Esophagus squamous epithelium (tissue), 5 donors: ENCODE data around the gene WDR33. TPM values are rescaled to one million over a fixed set of nuclear protein-coding genes. Genes with fewer than 3 reads are reported as not detected.
"Not testable (repeated sequence)": the region's sequence is repeated elsewhere in the genome, so short reads cannot be mapped to it uniquely, and the experiment has no call there.

Experiments used
- DNase-seq: peaks from one replicate; lab custom pipeline; 2025; lab: John Stamatoyannopoulos, UW
- H3K27ac ChIP-seq, 4 donors: fragments of 200-600 bp; sonication (generic); one replicate each; pipeline ENCODE4 v1.5.1; 2016 to 2019; ENCODE audit warnings: mild to moderate bottlenecking in 1 of 4
- H3K27me3 ChIP-seq, 4 donors: fragments of 200-600 bp; sonication (generic); 1 replicate in 3 of 4; 2 replicates in 1 of 4; pipeline versions ENCODE4 v1.5.1 to v1.6.0; 2017 to 2021; ENCODE audit warnings: antibody characterized with exemption in 1 of 4
- H3K36me3 ChIP-seq, 3 donors: fragments of 200-600 bp; sonication (generic); one replicate each; pipeline ENCODE4 v1.5.1; 2016 to 2019
- H3K4me1 ChIP-seq, 3 donors: fragments of 200-600 bp; sonication (generic); one replicate each; pipeline ENCODE4 v1.5.1; 2017 to 2019
- H3K4me3 ChIP-seq, 4 donors: fragments of 200-600 bp; sonication (generic); 1 replicate in 3 of 4; 2 replicates in 1 of 4; pipeline ENCODE4 v1.5.1; 2016 to 2019; ENCODE audit warnings: mild to moderate bottlenecking in 2 of 4, moderate library complexity in 1 of 4
- H3K9me3 ChIP-seq, 3 donors: fragments of 200-600 bp; sonication (generic); one replicate each; pipeline ENCODE4 v1.5.1; 2016 to 2019
- CTCF ChIP-seq, 6 experiments: fragments of 450-650 bp in 4 of 6; fragments of 200-600 bp in 2 of 6; sonication (generic) in 2 of 6; IDR thresholded peaks; one replicate each; pipeline ENCODE4 v1.5.1; 2016 to 2019; ENCODE audit warnings: antibody characterized with exemption in 6 of 6, mild to moderate bottlenecking in 4 of 6, moderate library complexity in 4 of 6
- POLR2A ChIP-seq, 4 donors: fragments of 450-650 bp; IDR thresholded peaks; one replicate each; pipeline ENCODE4 v1.6.1; 2017; ENCODE audit warnings: antibody characterized with exemption in 4 of 4, mild to moderate bottlenecking in 4 of 4, moderate library complexity in 3 of 4
- WGBS, 2 donors: methylation state at CpG; one replicate each; pipeline ENCODE4 v1.1.5; 2018; 5-methylcytosine and 5-hydroxymethylcytosine counted together
- intact Hi-C: fragments of 100-400 bp; cut with DNase I; formaldehyde crosslinking; loops from one replicate; pipeline ENCODE4 v1.15.0; 2022
- total RNA-seq, 4 donors: library from RNA; depleted of rRNA; stranded (reverse); fragments of >200 nt; gene quantifications; one replicate each; pipeline ENCODE4 v1.1.0, GENCODE V29; 2016
- donor health status: DM: yes; HTN: yes; CAD: no.

WDR33 gene
- total RNA-seq, 4 donors from 2014 or later: 15.6 to 41.8 (median 26.0) TPM

- intact Hi-C loops: no loop called here
- no peaks in the 10 kb centered on the region for H3K27me3 ChIP-seq
- no peak overlapping the region for H3K4me3 ChIP-seq
- H3K4me1 ChIP-seq: no peaks in the 10 kb centered on the region
- H3K9me3 ChIP-seq: no peaks in the 10 kb centered on the region
- TF ChIP-seq POLR2A (IDR thresholded peaks at IDR 0.05): no peak
- no peak for TF ChIP-seq CTCF (IDR thresholded peaks at IDR 0.05)
- peaks cover 0 to 32% (median 0%) of the 10 kb centered on the region in 3 donors for H3K36me3 ChIP-seq
- H3K27ac ChIP-seq: no peak overlapping the region
- DNase-seq: no peak
Observed at GRCh38 chr2:127753374-127753773, 57.6 kb downstream of the WDR33 start.

GRCh38 chr2:127749537-127749936, 61.4 kb downstream of the WDR33 start:
- intact Hi-C loops, H3K27me3 ChIP-seq, H3K9me3 ChIP-seq, DNase-seq, H3K4me1 ChIP-seq, H3K27ac ChIP-seq, H3K4me3 ChIP-seq: not testable (repeated sequence)
- WGBS, 2 donors: 68 to 85% methylated on average over 4 to 5 of the region's 5 CpGs
- H3K36me3 ChIP-seq: peaks cover 0 to 42% (median 0%) of the 10 kb centered on the region in 3 donors

GRCh38 chr2:127747621-127748020, 63.4 kb downstream of the WDR33 start:
- intact Hi-C loops: no loop called here
- H3K36me3 ChIP-seq: peaks cover 0 to 51% (median 0%) of the 10 kb centered on the region in 3 donors
- no peaks in the 10 kb centered on the region for H3K27me3 ChIP-seq
- no peaks in the 10 kb centered on the region for H3K9me3 ChIP-seq
- TF ChIP-seq CTCF (IDR thresholded peaks at IDR 0.05) (no peak), POLR2A (IDR thresholded peaks at IDR 0.05) (no peak)
- 85 to 98% methylated on average over 4 to 5 of the region's 5 CpGs for WGBS, 2 donors
- no peaks in the 10 kb centered on the region for H3K4me1 ChIP-seq
- no peak overlapping the region for H3K4me3 ChIP-seq
- no peak overlapping the region for H3K27ac ChIP-seq
- no peak for DNase-seq

GRCh38 chr2:127743477-127744026, 67.4 kb downstream of the WDR33 start:
- DNase-seq: no peak
- 74 to 76% methylated on average over 3 of the region's 3 CpGs for WGBS, 2 donors
- Histone ChIP-seq H3K36me3 (peaks cover 0 to 47% (median 0%) of the 10 kb centered on the region in 3 donors), H3K9me3 (no peaks in the 10 kb centered on the region), H3K27ac (no peak overlapping the region), H3K27me3 (no peaks in the 10 kb centered on the region), H3K4me3 (no peak overlapping the region), H3K4me1 (no peaks in the 10 kb centered on the region)
- intact Hi-C loops: no loop called here
- peak in 2 of 6 experiments; percentile 9 for TF ChIP-seq CTCF (IDR thresholded peaks at IDR 0.05)
- no peak for TF ChIP-seq POLR2A (IDR thresholded peaks at IDR 0.05)

GRCh38 chr2:127740665-127741288, 70.2 kb downstream of the WDR33 start:
- Histone ChIP-seq H3K9me3 (no peaks in the 10 kb centered on the region), H3K27ac (no peak overlapping the region), H3K4me1 (no peaks in the 10 kb centered on the region), H3K27me3 (no peaks in the 10 kb centered on the region), H3K36me3 (peaks cover 0 to 45% (median 0%) of the 10 kb centered on the region in 3 donors), H3K4me3 (no peak overlapping the region)
- intact Hi-C loops: no loop called here
- no peak for DNase-seq
- TF ChIP-seq CTCF (IDR thresholded peaks at IDR 0.05) (no peak), POLR2A (IDR thresholded peaks at IDR 0.05) (no peak)
- WGBS, 2 donors: 85 to 99% methylated on average over 3 of the region's 3 CpGs
